ENCODE results near the gene GARNL3. TPM values are rescaled to one million over a fixed set of nuclear protein-coding genes. Genes with fewer than 3 reads are reported as not detected.

The GARNL3 gene
- total RNA-seq, 2 experiments from 2014 or later, result 2.5 to 3.4 TPM

GRCh38 chr9:127415657-127416056 lies 151.1 kb downstream of the GARNL3 start:
- Mint-ChIP-seq H3K36me3 (ENCODE audit: low read depth) (no peaks in the 10 kb centered on the region), H3K27ac (no peak overlapping the region), H3K4me3 (no peak overlapping the region), H3K4me1 (no peaks in the 10 kb centered on the region), H3K27me3 (peaks cover 37% of the 10 kb centered on the region), H3K9me3 (ENCODE audit: low read depth) (no peaks in the 10 kb centered on the region)
- intact Hi-C loops (cut with DNase I, micrococcal nuclease), result no loop called here
- POLR2A ChIA-PET, result no interaction called here
- CTCF ChIA-PET, result interaction anchor here (1.1 kb wide), 1 partner anchor 17 kb away, joined by 3 read pairs; no protein-coding TSS in a partner anchor
- DNase-seq, result no peak
- ATAC-seq, result no peak

DNA sequence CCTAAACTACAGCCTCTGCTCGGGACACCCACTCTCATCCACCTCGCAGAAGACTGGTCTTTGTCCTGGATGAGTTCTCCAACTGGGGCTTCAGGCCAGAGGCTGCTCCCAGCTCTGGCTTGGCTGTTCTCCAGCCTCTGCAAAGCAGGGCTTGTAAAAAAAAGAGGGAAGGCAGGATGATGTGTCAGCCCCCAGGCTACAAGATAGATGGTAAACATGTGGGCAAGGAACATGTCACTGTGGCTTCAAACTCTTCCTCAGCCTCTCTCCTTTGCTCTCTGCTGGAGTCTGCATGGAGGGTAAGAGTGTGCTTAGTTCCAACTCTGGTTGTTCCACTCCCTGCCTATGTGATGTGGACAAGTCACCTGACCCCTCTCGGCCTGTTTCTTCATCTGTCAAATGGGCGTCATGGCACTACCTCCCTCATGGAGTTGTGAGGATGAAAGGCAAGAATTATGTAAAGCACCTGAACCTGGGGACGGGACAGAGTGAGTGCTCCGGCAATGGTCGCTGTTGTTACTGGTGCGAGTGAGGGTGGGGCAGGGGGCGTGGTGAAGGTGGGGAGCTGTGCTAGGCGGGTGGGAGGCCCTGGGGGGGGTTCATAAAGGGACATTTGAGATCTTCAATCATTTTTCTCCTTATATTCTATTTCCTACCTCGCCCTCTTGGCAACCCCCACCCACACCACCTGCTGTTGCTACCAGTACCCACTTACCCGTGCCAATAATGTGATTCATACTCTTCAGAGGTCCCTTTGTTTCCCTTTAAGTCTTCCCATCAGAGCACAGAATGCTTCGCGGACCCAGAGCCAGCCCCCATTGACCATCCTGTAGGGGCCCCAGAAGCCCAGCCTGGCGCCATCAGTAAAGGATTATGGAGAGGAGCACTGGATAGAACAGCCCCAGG lies 152.8 kb downstream of the GARNL3 start:
- ChIA-PET POLR2A (no interaction called here), CTCF (interaction anchor here (0.6 to 1.1 kb wide), 4 partner anchors 64 to 203 kb away, joined by 3 to 4 read pairs (median 4); no protein-coding TSS in a partner anchor)
- intact Hi-C loops (cut with DNase I, micrococcal nuclease), result loop anchor here in 1 of 2 experiments (1.0 kb wide), 1 partner anchor 203 kb away; no protein-coding TSS in a partner anchor
- H3K36me3 Mint-ChIP-seq (ENCODE audit: low read depth), result no peaks in the 10 kb centered on the region
- H3K27ac Mint-ChIP-seq, result no peak overlapping the region
- no peaks in the 10 kb centered on the region for H3K9me3 Mint-ChIP-seq (ENCODE audit: low read depth)
- ATAC-seq (no peak), DNase-seq (no peak)
- no peak overlapping the region for H3K4me3 Mint-ChIP-seq
- H3K4me1 Mint-ChIP-seq, result no peaks in the 10 kb centered on the region
- H3K27me3 Mint-ChIP-seq, result peaks cover 26% of the 10 kb centered on the region

GRCh38 chr9:127418037-127418471 lies 153.5 kb downstream of the GARNL3 start:
- Mint-ChIP-seq H3K4me1 (peaks cover 5% of the 10 kb centered on the region), H3K4me3 (no peak overlapping the region), H3K27me3 (peaks cover 26% of the 10 kb centered on the region), H3K27ac (no peak overlapping the region), H3K36me3 (ENCODE audit: low read depth) (no peaks in the 10 kb centered on the region), H3K9me3 (ENCODE audit: low read depth) (no peaks in the 10 kb centered on the region)
- DNase-seq, result peak; percentile 69
- CTCF ChIA-PET, result interaction anchor here (0.6 to 1.1 kb wide), 6 partner anchors 9 to 203 kb away, joined by 3 to 4 read pairs (median 3); no protein-coding TSS in a partner anchor
- POLR2A ChIA-PET, result no interaction called here
- intact Hi-C loops (cut with DNase I, micrococcal nuclease), result no loop called here
- peak; percentile 85 for ATAC-seq

DNA sequence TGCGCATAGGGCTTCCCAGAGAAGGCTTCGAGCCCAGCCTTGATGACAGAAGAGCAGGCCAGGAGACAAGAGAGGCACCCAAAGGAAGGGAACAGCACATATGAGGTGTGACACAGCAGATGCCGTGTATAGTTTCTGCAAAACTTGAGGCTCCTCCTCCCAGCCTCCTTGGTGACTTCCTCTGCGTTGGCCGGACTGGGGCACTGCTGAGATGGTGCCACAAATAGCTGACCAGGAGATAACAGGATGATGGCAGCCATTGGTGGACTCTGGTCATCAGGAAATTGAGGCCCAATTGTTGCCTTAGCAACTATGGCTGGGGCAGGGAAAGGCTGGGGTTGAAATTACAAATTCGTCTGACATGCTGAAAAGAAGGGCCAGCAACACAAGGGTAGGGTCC lies 154.8 kb downstream of the GARNL3 start:
- ChIA-PET CTCF (interaction anchor here (0.7 to 0.8 kb wide), 2 partner anchors 55 to 365 kb away, joined by 3 to 4 read pairs; no protein-coding TSS in a partner anchor), POLR2A (no interaction called here)
- peaks cover 2% of the 10 kb centered on the region for H3K36me3 Mint-ChIP-seq (ENCODE audit: low read depth)
- no peak for DNase-seq
- ATAC-seq, result no peak
- peaks cover 10% of the 10 kb centered on the region for H3K4me1 Mint-ChIP-seq
- H3K27me3 Mint-ChIP-seq, result peaks cover 18% of the 10 kb centered on the region
- intact Hi-C loops (cut with DNase I, micrococcal nuclease), result no loop called here
- H3K4me3 Mint-ChIP-seq, result no peak overlapping the region
- no peaks in the 10 kb centered on the region for H3K9me3 Mint-ChIP-seq (ENCODE audit: low read depth)
- no peak overlapping the region for H3K27ac Mint-ChIP-seq

DNA sequence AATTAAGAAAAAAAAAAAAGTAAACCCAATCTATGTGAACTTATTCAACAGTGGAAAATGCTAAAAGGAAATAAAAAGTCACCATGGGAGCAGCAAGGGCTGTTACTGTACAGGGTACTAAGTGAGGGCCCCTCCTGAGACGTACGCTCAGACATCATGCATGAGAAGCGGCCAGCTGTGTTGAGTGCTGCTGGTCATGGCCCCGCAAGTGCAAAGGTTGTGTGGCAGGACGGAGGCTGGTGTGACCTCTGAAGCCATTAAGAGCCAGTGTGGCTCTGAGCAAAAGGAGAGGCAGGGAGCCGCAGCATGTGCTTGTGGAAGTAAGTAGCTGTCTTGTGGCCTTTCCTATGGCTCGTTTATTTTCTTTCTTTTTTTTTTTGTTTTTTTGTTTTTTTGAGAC lies 156.5 kb downstream of the GARNL3 start:
- Mint-ChIP-seq H3K9me3 (ENCODE audit: low read depth) (no peaks in the 10 kb centered on the region), H3K4me3 (no peak overlapping the region), H3K27ac (no peak overlapping the region), H3K27me3 (peaks cover 4% of the 10 kb centered on the region), H3K4me1 (peaks cover 22% of the 10 kb centered on the region), H3K36me3 (ENCODE audit: low read depth) (peaks cover 3% of the 10 kb centered on the region)
- ChIA-PET POLR2A (interaction anchor here (0.7 to 1.0 kb wide), 3 partner anchors 15 to 33 kb away, joined by 3 to 4 read pairs (median 3); no protein-coding TSS in a partner anchor), CTCF (interaction anchor here (1.1 kb wide), 1 partner anchor 481 kb away, joined by 3 read pairs; no protein-coding TSS in a partner anchor)
- DNase-seq (no peak), ATAC-seq (no peak)
- intact Hi-C loops (cut with DNase I, micrococcal nuclease), result loop anchor here (5.0 to 10.0 kb wide), 3 partner anchors 109 to 1896 kb away; no protein-coding TSS in a partner anchor

- Mint-ChIP-seq H3K27me3 (no peaks in the 10 kb centered on the region), H3K4me1 (peaks cover 32% of the 10 kb centered on the region), H3K9me3 (ENCODE audit: low read depth) (no peaks in the 10 kb centered on the region), H3K27ac (no peak overlapping the region), H3K4me3 (peak overlapping the region; percentile 99), H3K36me3 (ENCODE audit: low read depth) (peaks cover 10% of the 10 kb centered on the region)
- intact Hi-C loops (cut with DNase I, micrococcal nuclease), result loop anchor here (5.0 to 10.0 kb wide), 3 partner anchors 110 to 1897 kb away; no protein-coding TSS in a partner anchor
- POLR2A ChIA-PET, result no interaction called here
- CTCF ChIA-PET, result no interaction called here
- ATAC-seq (no peak), DNase-seq (no peak)
Measured at GRCh38 chr9:127422133-127422782, 157.7 kb downstream of the GARNL3 start.

GRCh38 chr9:127422787-127423186 lies 158.2 kb downstream of the GARNL3 start:
- Mint-ChIP-seq H3K4me1 (peaks cover 36% of the 10 kb centered on the region), H3K9me3 (ENCODE audit: low read depth) (no peaks in the 10 kb centered on the region), H3K27ac (no peak overlapping the region), H3K4me3 (peak overlapping the region; percentile 99), H3K27me3 (no peaks in the 10 kb centered on the region), H3K36me3 (ENCODE audit: low read depth) (peaks cover 12% of the 10 kb centered on the region)
- DNase-seq (no peak), ATAC-seq (no peak)
- ChIA-PET POLR2A (interaction anchor here (0.6 to 2.7 kb wide), 2 partner anchors 28 to 513 kb away, joined by 4 to 21 read pairs; partner anchors contain the start of genes LRSAM1 and RPL12), CTCF (interaction anchor here (0.6 to 2.0 kb wide), 4 partner anchors 26 to 339 kb away, joined by 3 to 5 read pairs (median 4); partner anchors contain the start of gene SLC2A8)
- intact Hi-C loops (cut with DNase I, micrococcal nuclease), result loop anchor here (5.0 to 10.0 kb wide), 3 partner anchors 110 to 1898 kb away; no protein-coding TSS in a partner anchor

DNA sequence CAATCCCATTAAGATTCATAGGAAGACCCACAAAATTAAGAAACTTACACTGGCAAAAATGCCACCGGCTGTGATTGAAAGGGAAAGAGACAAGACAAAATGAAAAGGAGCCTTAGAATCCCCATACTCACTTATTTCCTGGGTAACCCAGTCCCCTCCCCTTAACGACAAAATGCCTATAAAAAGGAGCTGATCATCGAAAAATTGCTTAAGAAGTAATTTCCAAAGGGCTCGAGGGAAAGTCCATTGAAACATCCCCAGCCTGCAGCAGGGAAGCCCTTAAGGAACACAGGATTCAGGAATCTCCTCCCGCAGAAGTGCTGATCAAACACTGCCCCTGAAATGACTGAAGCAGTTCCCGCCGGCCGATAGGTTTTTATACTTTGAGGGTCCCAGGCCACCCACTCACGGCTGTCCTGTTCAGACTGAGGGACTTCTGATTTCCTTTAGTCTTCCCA lies 158.9 kb downstream of the GARNL3 start:
- Mint-ChIP-seq H3K27me3 (no peaks in the 10 kb centered on the region), H3K4me1 (peaks cover 43% of the 10 kb centered on the region), H3K27ac (peak overlapping the region; percentile 89), H3K9me3 (ENCODE audit: low read depth) (no peaks in the 10 kb centered on the region), H3K4me3 (peak overlapping the region; percentile 99), H3K36me3 (ENCODE audit: low read depth) (peaks cover 19% of the 10 kb centered on the region)
- intact Hi-C loops (cut with DNase I, micrococcal nuclease), result loop anchor here (5.0 to 10.0 kb wide), 3 partner anchors 111 to 1899 kb away; no protein-coding TSS in a partner anchor
- ChIA-PET POLR2A (interaction anchor here (0.6 to 2.7 kb wide), 3 partner anchors 27 to 512 kb away, joined by 3 to 21 read pairs (median 4); partner anchors contain the start of genes LRSAM1 and RPL12), CTCF (interaction anchor here (0.6 to 2.0 kb wide), 7 partner anchors 22 to 340 kb away, joined by 3 to 7 read pairs (median 4); partner anchors contain the start of genes LRSAM1, RPL12 and SLC2A8)
- DNase-seq (no peak), ATAC-seq (no peak)

- DNase-seq (peak; percentile 96), ATAC-seq (peak; percentile 81)
- intact Hi-C loops (cut with DNase I, micrococcal nuclease), result loop anchor here (1.0 to 10.0 kb wide), 14 partner anchors 27 to 1899 kb away; partner anchors contain the start of genes LRSAM1 (in 2 of the 2), RPL12 (in 2 of the 2), PTRH1 (in 1 of the 2) and TOR2A (in 1 of the 2)
- Mint-ChIP-seq H3K36me3 (ENCODE audit: low read depth) (peaks cover 24% of the 10 kb centered on the region), H3K4me1 (peaks cover 49% of the 10 kb centered on the region), H3K27ac (peak within 1 kb of the TSS; percentile 89), H3K9me3 (ENCODE audit: low read depth) (no peaks in the 10 kb centered on the region), H3K4me3 (peak within 1 kb of the TSS; percentile 99), H3K27me3 (no peaks in the 10 kb centered on the region)
- ChIA-PET POLR2A (interaction anchor here (0.7 to 2.7 kb wide), 4 partner anchors 21 to 414 kb away, joined by 3 to 21 read pairs (median 4); partner anchors contain the start of genes LRSAM1 and RPL12), CTCF (interaction anchor here (0.7 to 2.0 kb wide), 6 partner anchors 22 to 36 kb away, joined by 3 to 7 read pairs (median 4); partner anchors contain the start of genes LRSAM1, RPL12 and SLC2A8)
Measured at GRCh38 chr9:127423934-127424675, 159.5 kb downstream of the GARNL3 start, which contains the start of gene ZNF79. Gene ZNF79 (plus strand): TSS chr9:127424382. CDS start chr9:127424788, 406 bp downstream.

- peaks cover 50% of the 10 kb centered on the region for H3K4me1 Mint-ChIP-seq
Measured at GRCh38 chr9:127424676-127424999, 160.1 kb downstream of the GARNL3 start.

More at GRCh38 chr9:127424676-127424999, 160.1 kb downstream of the GARNL3 start:
- ChIA-PET POLR2A (interaction anchor here (1.0 to 2.7 kb wide), 3 partner anchors 20 to 200 kb away, joined by 4 to 21 read pairs (median 5); partner anchors contain the start of genes LRSAM1 and RPL12), CTCF (interaction anchor here (0.7 to 2.0 kb wide), 4 partner anchors 26 to 37 kb away, joined by 3 to 7 read pairs (median 4); partner anchors contain the start of genes LRSAM1, RPL12 and SLC2A8)
- intact Hi-C loops (cut with DNase I, micrococcal nuclease), result loop anchor here (1.0 to 10.0 kb wide), 14 partner anchors 27 to 1900 kb away; partner anchors contain the start of genes LRSAM1 (in 2 of the 2), RPL12 (in 2 of the 2), PTRH1 (in 1 of the 2) and TOR2A (in 1 of the 2)
- DNase-seq, result peak; percentile 69
- Mint-ChIP-seq H3K36me3 (ENCODE audit: low read depth) (peaks cover 24% of the 10 kb centered on the region), H3K9me3 (ENCODE audit: low read depth) (no peaks in the 10 kb centered on the region), H3K4me3 (peak overlapping the region; percentile 99), H3K27ac (peak overlapping the region; percentile 89), H3K27me3 (no peaks in the 10 kb centered on the region)
- peak; percentile 32 for ATAC-seq
